HL-60/S4 treated with phorbol 12-myristate 13-acetate at 8.2 ng/mL for 4 days and 3 days (cell line): ENCODE results near the gene NEUROD6.

Source experiments
- in situ Hi-C: fragments of 300-500 bp; cut with MboI; formaldehyde crosslinking; loops from 2 replicates; pipeline ENCODE4 v1.15.0; 2022; ENCODE audit warnings: low sequenced_read_pairs

Gene NEUROD6

GRCh38 chr7:31335161-31335856, 5.2 kb downstream of the NEUROD6 start:
- in situ Hi-C loops, result no loop called here

GRCh38 chr7:31333291-31333690, 7.2 kb downstream of the NEUROD6 start:
- in situ Hi-C loops, result no loop called here

- in situ Hi-C loops, result no loop called here
These were observed 13.5 kb downstream of the NEUROD6 start for GRCh38 chr7:31327071-31327470.

GRCh38 chr7:31326416-31326815, 14.1 kb downstream of the NEUROD6 start:
- in situ Hi-C loops, result no loop called here

GRCh38 chr7:31323101-31323500, 17.4 kb downstream of the NEUROD6 start:
- in situ Hi-C loops, result no loop called here

GRCh38 chr7:31320675-31321074, 19.9 kb downstream of the NEUROD6 start:
- in situ Hi-C loops, result no loop called here

GRCh38 chr7:31318313-31318712, 22.2 kb downstream of the NEUROD6 start:
- in situ Hi-C loops, result no loop called here

- in situ Hi-C loops, result no loop called here
These were observed 23.6 kb downstream of the NEUROD6 start for GRCh38 chr7:31316876-31317275.

- in situ Hi-C loops, result no loop called here
These were observed 24.8 kb downstream of the NEUROD6 start for GRCh38 chr7:31315758-31316157.

- in situ Hi-C loops, result no loop called here
These were observed 25.7 kb downstream of the NEUROD6 start for GRCh38 chr7:31314781-31315180.

GRCh38 chr7:31312889-31313288, 27.6 kb downstream of the NEUROD6 start:
- in situ Hi-C loops, result no loop called here

- in situ Hi-C loops, result no loop called here
These were observed 29.0 kb downstream of the NEUROD6 start for GRCh38 chr7:31311552-31311951.

- in situ Hi-C loops, result no loop called here
These were observed 30.1 kb downstream of the NEUROD6 start for GRCh38 chr7:31310321-31310935.

GRCh38 chr7:31309407-31309806, 31.1 kb downstream of the NEUROD6 start:
- in situ Hi-C loops, result no loop called here

GRCh38 chr7:31308652-31309051, 31.9 kb downstream of the NEUROD6 start:
- in situ Hi-C loops, result no loop called here

GRCh38 chr7:31307972-31308371, 32.6 kb downstream of the NEUROD6 start:
- in situ Hi-C loops, result no loop called here

- in situ Hi-C loops, result no loop called here
These were observed 35.3 kb downstream of the NEUROD6 start for GRCh38 chr7:31305260-31305659.

- in situ Hi-C loops, result no loop called here
These were observed 36.1 kb downstream of the NEUROD6 start for GRCh38 chr7:31304446-31304845.

- in situ Hi-C loops, result no loop called here
These were observed 38.2 kb downstream of the NEUROD6 start for GRCh38 chr7:31302356-31302755.

- in situ Hi-C loops, result loop anchor here (25.0 kb wide), 1 partner anchor 88 kb away; no protein-coding TSS in a partner anchor
These were observed 41.2 kb downstream of the NEUROD6 start for GRCh38 chr7:31299336-31299735.

- in situ Hi-C loops, result loop anchor here (25.0 kb wide), 1 partner anchor 97 kb away; no protein-coding TSS in a partner anchor
These were observed 49.9 kb downstream of the NEUROD6 start for GRCh38 chr7:31290601-31291000.
